ENCODE results near the gene TLK1.
A peak's percentile ranks its signal among the peaks of the same experiment; 100 is the strongest.
"Not testable (repeated sequence)": the region's sequence is repeated elsewhere in the genome, so short reads cannot be mapped to it uniquely, and the experiment has no call there.

TLK1 gene

GRCh38 chr2:171139860-171140259 is 20.8 kb downstream of the TLK1 start:
- DNase-seq, result no peak

GRCh38 chr2:171136024-171136423 is 24.7 kb downstream of the TLK1 start:
- peak; percentile 22 for DNase-seq

GRCh38 chr2:171134624-171135230 is 26.0 kb downstream of the TLK1 start:
- no peak for DNase-seq

- DNase-seq, result no peak
These were observed 28.6 kb downstream of the TLK1 start for GRCh38 chr2:171132086-171132485.

- no peak for DNase-seq
These were observed 32.2 kb downstream of the TLK1 start for GRCh38 chr2:171128461-171128860.

GRCh38 chr2:171124541-171124940 is 36.2 kb downstream of the TLK1 start:
- no peak for DNase-seq

GRCh38 chr2:171109571-171109970 is 51.1 kb downstream of the TLK1 start:
- no peak for DNase-seq

GRCh38 chr2:171109020-171109419 is 51.7 kb downstream of the TLK1 start:
- no peak for DNase-seq

- no peak for DNase-seq
These were observed 52.9 kb downstream of the TLK1 start for GRCh38 chr2:171107803-171108202.

- DNase-seq, result no peak
These were observed 56.3 kb downstream of the TLK1 start for GRCh38 chr2:171104379-171104778.

GRCh38 chr2:171102802-171103201 is 57.9 kb downstream of the TLK1 start:
- no peak for DNase-seq

- no peak for DNase-seq
These were observed 60.3 kb downstream of the TLK1 start for GRCh38 chr2:171100370-171100769.

GRCh38 chr2:171098607-171099006 is 62.1 kb downstream of the TLK1 start:
- no peak for DNase-seq

- DNase-seq, result no peak
These were observed 65.6 kb downstream of the TLK1 start for GRCh38 chr2:171095014-171095582.

- not testable (repeated sequence) for DNase-seq
These were observed 69.2 kb downstream of the TLK1 start for GRCh38 chr2:171091517-171091916.

- no peak for DNase-seq
These were observed 71.2 kb downstream of the TLK1 start for GRCh38 chr2:171089489-171089888.

GRCh38 chr2:171088057-171088834 is 72.4 kb downstream of the TLK1 start:
- DNase-seq, result no peak

GRCh38 chr2:171087547-171087946 is 73.1 kb downstream of the TLK1 start:
- DNase-seq, result no peak

GRCh38 chr2:171086352-171087290 is 74.1 kb downstream of the TLK1 start:
- peak; percentile 58 for DNase-seq

GRCh38 chr2:171084128-171084527 is 76.6 kb downstream of the TLK1 start:
- no peak for DNase-seq

- no peak for DNase-seq
These were observed 77.2 kb downstream of the TLK1 start for GRCh38 chr2:171083451-171083850.

GRCh38 chr2:171081649-171082111 is 79.0 kb downstream of the TLK1 start:
- DNase-seq, result peak; percentile 20

- no peak for DNase-seq
These were observed 80.1 kb downstream of the TLK1 start for GRCh38 chr2:171080607-171081006.
